Bronchial epithelial cell (primary cell): Measurements from ENCODE around the gene PSMD5. TPM values are rescaled to one million over a fixed set of nuclear protein-coding genes. Genes with fewer than 3 reads are reported as not detected.
A peak's percentile ranks its signal among the peaks of the same experiment; 100 is the strongest.

Experiments
- DNase-seq: peaks from one replicate; pipeline ENCODE4 v3.0.0-alpha.2; 2010; ENCODE audit warnings: low read depth
- FAIRE-seq: peaks from 2 replicates; lab custom pipeline; 2011; peaks lifted over from hg19 to GRCh38; lab: Jason Lieb, UNC
- H3K27me3 ChIP-seq: 2 replicates; pipeline ENCODE4 v1.5.1; 2011; ENCODE audit warnings: low read length; ENCODE audit not compliant: control insufficient read depth, insufficient read depth
- H3K36me3 ChIP-seq: 2 replicates; pipeline ENCODE4 v1.5.1; 2011; ENCODE audit warnings: low read length; ENCODE audit not compliant: control insufficient read depth, insufficient read depth
- H3K4me3 ChIP-seq: 2 replicates; pipeline ENCODE4 v1.5.1; 2011; ENCODE audit warnings: mild to moderate bottlenecking, low read depth, low read length, control low read depth
- CTCF ChIP-seq: IDR thresholded peaks from 2 replicates; pipeline ENCODE4 v1.5.1; 2011; ENCODE audit warnings: mild to moderate bottlenecking, moderate library complexity, low read length, control low read depth, inconsistent platforms; ENCODE audit not compliant: insufficient read depth, severe bottlenecking
- total RNA-seq: library from RNA; depleted of rRNA; stranded (reverse); fragments of >200 nt; gene quantifications from 2 replicates; pipeline ENCODE4 v1.2.1, GENCODE V29; 2014

Gene PSMD5
- total RNA-seq, 1 donor from 2014 or later = 12.4 TPM

DNA sequence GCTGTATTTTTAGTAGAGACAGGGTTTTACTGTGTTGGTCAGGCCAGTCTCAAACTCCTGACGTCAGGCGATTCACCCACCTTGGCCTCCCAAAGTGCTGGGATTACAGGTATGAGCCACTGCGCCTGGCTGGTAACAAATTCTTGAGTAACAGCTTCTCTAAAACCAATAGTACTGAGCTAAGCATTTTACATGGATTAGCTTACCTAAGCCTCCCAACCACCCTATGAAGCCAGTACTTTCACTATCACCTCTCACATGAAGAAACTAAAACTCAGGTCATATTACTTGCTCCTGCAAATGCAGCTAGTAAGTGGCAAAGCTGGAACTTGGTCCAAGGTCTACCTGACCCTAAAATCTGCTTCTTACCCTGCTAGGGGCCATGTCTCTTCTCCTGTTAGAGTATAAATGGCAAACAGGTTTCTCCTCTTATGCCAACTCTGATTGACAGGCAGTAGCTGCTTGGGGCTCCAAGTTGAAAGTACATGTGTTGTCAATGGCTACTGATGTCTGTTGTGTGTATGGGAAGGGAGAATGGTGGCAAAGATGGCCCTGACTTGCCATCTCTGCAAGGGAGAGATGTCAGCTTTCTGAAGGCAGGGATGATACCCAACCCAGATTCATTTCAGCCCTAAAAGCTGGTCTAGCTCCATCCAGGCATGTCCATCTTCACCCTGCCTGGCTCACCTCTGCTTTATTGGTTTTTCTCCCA lies 30.2 kb upstream of the PSMD5 start:
- no peak for FAIRE-seq
- DNase-seq = no peak
- Histone ChIP-seq H3K36me3 (peaks cover 3% of the 10 kb centered on the region), H3K27me3 (no peaks in the 10 kb centered on the region), H3K4me3 (no peak overlapping the region)
- TF ChIP-seq CTCF = no peak

GRCh38 chr9:120870206-120870605 lies 27.5 kb upstream of the PSMD5 start:
- H3K4me3 ChIP-seq = no peak overlapping the region
- no peaks in the 10 kb centered on the region for H3K27me3 ChIP-seq
- DNase-seq = no peak
- no peak for TF ChIP-seq CTCF
- peaks cover 5% of the 10 kb centered on the region for H3K36me3 ChIP-seq
- no peak for FAIRE-seq

GRCh38 chr9:120869726-120870125 lies 27.0 kb upstream of the PSMD5 start:
- peaks cover 5% of the 10 kb centered on the region for H3K36me3 ChIP-seq
- FAIRE-seq (no peak), DNase-seq (no peak)
- no peak overlapping the region for H3K4me3 ChIP-seq
- no peak for TF ChIP-seq CTCF
- H3K27me3 ChIP-seq = no peaks in the 10 kb centered on the region

DNA sequence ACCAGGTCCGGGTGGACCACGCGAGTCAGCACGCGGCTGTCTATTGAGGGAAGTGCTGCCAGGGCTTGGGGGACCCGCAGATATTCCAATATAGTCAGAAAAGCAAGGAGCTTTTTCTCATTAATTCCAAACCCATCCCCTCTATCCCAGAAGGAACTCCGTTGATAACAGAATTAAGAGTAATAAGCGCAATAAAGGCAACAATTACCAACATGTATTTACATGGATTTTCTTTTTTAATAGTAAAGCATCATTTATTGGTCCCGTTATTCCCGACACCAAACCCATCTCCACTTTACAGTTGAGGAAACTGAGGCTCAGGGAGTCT lies 26.6 kb upstream of the PSMD5 start:
- Histone ChIP-seq H3K36me3 (peaks cover 5% of the 10 kb centered on the region), H3K4me3 (peak overlapping the region; percentile 65), H3K27me3 (no peaks in the 10 kb centered on the region)
- no peak for FAIRE-seq
- no peak for TF ChIP-seq CTCF
- no peak for DNase-seq

DNA sequence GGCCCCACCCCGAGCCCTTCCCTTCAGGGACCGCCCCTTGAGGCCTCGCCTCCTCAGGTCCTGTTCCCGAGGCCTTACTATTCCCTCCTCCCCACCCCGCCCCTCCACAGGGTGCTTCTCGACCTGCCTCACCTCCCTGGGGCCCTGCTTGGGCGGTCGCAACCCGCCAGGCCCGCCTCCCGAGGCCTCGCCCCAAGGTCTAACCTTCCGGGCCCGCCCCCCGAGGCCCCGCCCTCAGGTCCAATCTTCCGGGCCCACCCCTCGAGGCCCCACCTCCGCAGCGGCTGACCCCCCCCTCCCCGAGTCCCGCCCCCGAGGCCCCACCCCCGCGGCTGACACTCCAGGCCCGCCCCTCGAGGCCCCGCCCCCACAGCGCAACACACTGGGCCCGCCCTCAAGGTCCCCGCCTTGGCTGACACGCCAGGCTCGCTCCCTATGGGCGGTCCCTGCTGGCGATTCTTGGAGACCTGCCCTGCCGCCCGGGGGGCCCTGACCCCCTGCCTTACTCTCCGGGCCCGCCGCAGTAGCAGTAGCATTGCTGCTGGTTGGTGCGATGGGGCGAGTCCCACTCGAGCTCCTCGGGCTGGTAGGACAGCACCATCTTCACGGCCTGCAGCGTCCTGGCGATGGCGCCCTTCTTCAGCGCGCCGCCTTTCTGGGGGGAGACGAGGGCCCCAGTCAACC lies 26.1 kb upstream of the PSMD5 start:
- FAIRE-seq (no peak), DNase-seq (peak; percentile 92)
- Histone ChIP-seq H3K4me3 (peak overlapping the region; percentile 65), H3K27me3 (no peaks in the 10 kb centered on the region), H3K36me3 (peaks cover 7% of the 10 kb centered on the region)
- peak; percentile 64 for TF ChIP-seq CTCF
